Omental fat pad (tissue), 4 donors: Measurements from ENCODE around the gene MTCH1. TPM values are rescaled to one million over a fixed set of nuclear protein-coding genes. Genes with fewer than 3 reads are reported as not detected.

Experiments
- ATAC-seq: fragments of 150-250 bp; one replicate; pipeline ENCODE4 v1.9.1; 2016; ENCODE audit warnings: mild to moderate bottlenecking, moderate library complexity; ENCODE audit not compliant: low FRiP score
- DNase-seq: peaks from one replicate; pipeline ENCODE4 v3.0.0-alpha.2; 2019; ENCODE audit warnings: low spot score
- CTCF ChIP-seq, 3 donors: fragments of 450-650 bp; IDR thresholded peaks; one replicate each; pipeline ENCODE4 v1.5.1; 2016 to 2017; ENCODE audit warnings: antibody characterized with exemption in 3 of 3, mild to moderate bottlenecking in 3 of 3, moderate library complexity in 2 of 3
- total RNA-seq, 4 donors: library from RNA; depleted of rRNA; stranded (reverse); fragments of >200 nt; gene quantifications; one replicate each; pipeline ENCODE4 v1.1.0, GENCODE V29; 2016

The MTCH1 gene
- total RNA-seq, 4 donors from 2014 or later = 227 to 251 (median 239) TPM

DNA sequence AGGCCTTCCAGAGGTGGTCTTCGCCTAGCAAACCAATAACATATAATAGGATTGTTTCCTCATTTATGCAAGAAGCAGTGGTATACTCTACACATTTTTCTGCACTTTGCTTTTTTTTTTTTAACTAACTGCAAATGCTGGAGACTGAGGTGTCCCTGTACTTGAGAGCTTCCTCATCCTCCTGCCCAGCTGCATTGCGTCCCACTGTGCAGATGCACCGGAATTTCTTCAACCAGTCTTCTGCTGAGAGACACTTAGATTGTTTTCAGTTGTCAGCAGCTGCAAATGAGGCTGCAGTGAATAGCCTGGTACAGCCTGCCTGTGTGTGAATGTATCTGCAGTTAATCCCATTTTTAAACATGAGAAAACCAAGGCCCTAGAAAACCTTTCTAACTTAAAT lies 31.0 kb upstream of the MTCH1 start:
- no peak for TF ChIP-seq CTCF (IDR thresholded peaks at IDR 0.05)
- DNase-seq (no peak), ATAC-seq (no peak)

DNA sequence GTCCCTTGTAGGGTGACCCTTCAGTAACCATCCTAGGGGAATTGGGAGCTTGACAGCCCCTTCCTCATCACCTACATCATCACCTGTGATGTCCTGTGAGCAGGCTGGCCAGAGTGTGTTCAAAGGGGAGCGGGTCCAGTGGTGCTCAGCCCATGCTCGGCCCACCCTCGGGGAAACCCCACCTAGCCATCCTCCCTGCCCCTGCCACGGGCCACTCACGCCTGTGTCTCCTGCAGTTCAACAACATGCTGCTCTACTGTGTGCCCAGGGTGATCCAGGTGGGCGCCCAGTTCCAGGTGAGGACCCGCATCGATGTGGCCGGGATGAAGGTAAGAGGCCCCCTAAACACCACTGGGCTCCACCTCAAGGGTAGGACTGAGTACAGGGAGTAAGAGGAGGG lies 29.5 kb upstream of the MTCH1 start:
- DNase-seq (no peak), ATAC-seq (no peak)
- TF ChIP-seq CTCF (IDR thresholded peaks at IDR 0.05) = no peak

DNA sequence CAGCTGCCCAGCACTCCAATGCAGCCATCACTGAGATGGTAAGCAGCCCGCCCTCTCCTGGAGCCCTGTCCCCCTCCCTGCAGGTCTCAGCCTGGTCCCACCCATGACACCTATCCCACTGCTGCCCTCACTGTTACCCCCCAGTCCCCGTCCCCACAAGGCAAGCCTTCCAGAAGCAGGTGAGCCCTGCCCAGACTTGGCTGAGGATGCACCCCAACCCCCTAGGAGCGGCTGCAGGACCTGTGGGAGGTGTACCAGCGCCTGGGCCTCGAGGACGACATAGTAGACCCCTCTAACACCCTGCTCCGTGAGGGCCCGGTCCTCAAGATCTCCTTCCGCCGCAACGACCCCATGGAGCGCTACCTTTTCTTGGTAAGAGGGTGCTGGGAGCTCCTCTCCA lies 28.7 kb upstream of the MTCH1 start:
- DNase-seq (no peak), ATAC-seq (no peak)
- no peak for TF ChIP-seq CTCF (IDR thresholded peaks at IDR 0.05)

DNA sequence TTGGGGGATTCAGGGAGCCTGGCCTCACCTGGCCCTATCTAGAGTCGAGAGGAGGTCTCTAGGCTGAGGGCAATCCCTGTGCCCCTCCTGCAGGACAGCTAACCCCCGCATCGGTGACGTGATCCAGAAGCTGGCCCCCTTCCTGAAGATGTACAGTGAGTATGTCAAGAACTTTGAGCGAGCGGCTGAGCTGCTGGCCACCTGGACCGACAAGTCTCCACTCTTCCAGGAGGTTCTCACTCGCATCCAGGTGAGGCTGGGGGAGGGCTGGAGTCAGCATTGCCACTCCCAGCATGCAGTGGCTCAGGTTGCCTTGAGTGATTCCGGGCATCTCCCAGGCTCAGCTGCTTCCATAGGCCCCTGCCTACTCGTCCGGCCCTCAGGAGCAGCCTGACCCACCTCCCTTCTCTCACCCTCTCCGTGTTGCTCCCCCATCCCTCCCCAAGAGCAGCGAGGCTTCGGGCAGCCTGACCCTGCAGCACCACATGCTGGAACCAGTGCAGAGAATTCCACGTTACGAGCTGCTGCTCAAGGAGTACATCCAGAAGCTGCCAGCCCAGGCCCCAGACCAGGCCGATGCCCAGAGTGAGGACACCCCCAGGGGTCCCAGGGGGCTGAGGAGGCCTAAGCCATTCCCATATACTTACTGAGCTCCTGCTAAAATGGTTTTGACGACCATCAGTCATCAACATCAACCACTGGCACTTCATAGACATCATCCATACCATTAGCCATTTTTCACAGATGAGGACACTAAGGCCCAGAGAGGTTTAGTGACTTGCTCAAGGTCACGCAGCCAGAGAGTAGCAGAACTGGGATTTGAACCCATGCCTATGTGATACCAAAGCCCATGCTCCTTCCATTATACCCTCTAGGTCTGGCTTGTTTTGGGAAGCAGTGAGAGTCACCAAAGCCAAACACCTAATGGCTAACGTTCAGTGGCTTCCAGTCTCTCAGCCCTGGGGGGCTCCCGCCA lies 27.8 kb upstream of the MTCH1 start:
- ATAC-seq (no peak), DNase-seq (no peak)

GRCh38 chr6:37011656-37012378 lies 25.8 kb upstream of the MTCH1 start:
- DNase-seq (no peak), ATAC-seq (no peak)
- TF ChIP-seq CTCF (IDR thresholded peaks at IDR 0.05) = no peak

More for the DNA sequence above, 27.8 kb upstream of the MTCH1 start:
- no peak for TF ChIP-seq CTCF (IDR thresholded peaks at IDR 0.05)

DNA sequence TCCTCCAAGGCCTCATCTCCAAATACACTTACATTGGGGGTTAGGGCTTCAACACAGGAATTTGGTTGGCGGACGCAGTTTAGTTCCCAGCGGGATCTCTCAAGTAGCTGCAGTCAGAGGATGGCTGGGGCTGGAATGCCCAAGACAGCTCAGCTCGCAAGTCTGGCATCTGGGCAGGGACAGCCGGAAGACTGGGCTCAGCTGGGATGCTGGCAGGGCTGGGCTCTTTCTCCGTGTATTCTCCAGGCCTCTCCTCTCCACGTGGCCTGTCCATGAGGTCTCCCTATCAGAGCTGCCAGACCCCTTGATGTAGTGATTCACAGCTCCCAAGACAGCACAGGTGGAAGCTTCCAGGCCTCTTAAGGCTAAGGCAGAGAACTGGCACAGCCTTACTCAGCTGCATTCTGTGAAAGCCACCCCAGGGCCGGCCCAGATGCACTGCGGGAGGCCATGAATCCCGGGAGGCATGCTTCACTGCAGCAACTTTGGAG lies 24.5 kb upstream of the MTCH1 start:
- TF ChIP-seq CTCF (IDR thresholded peaks at IDR 0.05) = no peak
- DNase-seq (no peak), ATAC-seq (no peak)
